Transverse colon (tissue), 4 donors: Measurements from ENCODE around the gene UBAP2. TPM values are rescaled to one million over a fixed set of nuclear protein-coding genes. Genes with fewer than 3 reads are reported as not detected.
A peak's percentile ranks its signal among the peaks of the same experiment; 100 is the strongest.

ENCODE experiments used
- DNase-seq: peaks from one replicate; pipeline ENCODE4 v3.0.0-alpha.2; 2019
- H3K27ac ChIP-seq, 4 donors: fragments of 200-600 bp; sonication (generic); 2 replicates each; pipeline ENCODE4 v1.5.1; 2016 to 2018; ENCODE audit warnings: inconsistent platforms in 4 of 4
- H3K27me3 ChIP-seq: fragments of 200-600 bp; sonication (generic); 2 replicates; pipeline ENCODE4 v1.5.1; 2017; ENCODE audit warnings: inconsistent platforms
- H3K36me3 ChIP-seq, 4 donors: fragments of 200-600 bp; sonication (generic); 2 replicates each; pipeline ENCODE4 v1.5.1; 2017 to 2019; ENCODE audit warnings: inconsistent platforms in 4 of 4
- H3K4me1 ChIP-seq, 4 donors: fragments of 200-600 bp; sonication (generic); 2 replicates each; pipeline ENCODE4 v1.5.1; 2017 to 2020; ENCODE audit warnings: inconsistent platforms in 4 of 4
- H3K4me3 ChIP-seq, 4 donors: fragments of 200-600 bp; sonication (generic); 1 replicate in 1 of 4; 2 replicates in 3 of 4; pipeline versions ENCODE4 v1.5.1 to v1.6.1; 2017 to 2019; ENCODE audit warnings: inconsistent platforms in 4 of 4
- H3K9me3 ChIP-seq, 2 donors: fragments of 200-600 bp; sonication (generic); 2 replicates each; pipeline ENCODE4 v1.5.1; 2017 to 2019; ENCODE audit warnings: inconsistent platforms in 2 of 2
- EP300 ChIP-seq: sonication (generic); formaldehyde crosslinking; IDR thresholded peaks from one replicate; pipeline ENCODE4 v1.6.1; 2017; ENCODE audit warnings: antibody characterized with exemption, low read depth
- POLR2A ChIP-seq: fragments of 450-650 bp; IDR thresholded peaks from one replicate; pipeline ENCODE4 v1.6.1; 2016; ENCODE audit warnings: antibody characterized with exemption, mild to moderate bottlenecking, moderate library complexity
- POLR2AphosphoS5 ChIP-seq, 3 donors: sonication (generic); formaldehyde crosslinking; IDR thresholded peaks; one replicate each; pipeline ENCODE4 v1.6.1; 2016; ENCODE audit warnings: antibody characterized with exemption in 3 of 3
- WGBS, 2 donors: methylation state at CpG; one replicate each; pipeline ENCODE4 v1.1.5; 2018; ENCODE audit warnings: low coverage in 1 of 2; 5-methylcytosine and 5-hydroxymethylcytosine counted together
- in situ Hi-C, 4 donors: fragments of 200-750 bp; cut with MboI; loops; one replicate each; pipeline versions ENCODE4 v1.15.0 to v1.15.1; 2017; ENCODE audit warnings: low sequenced_read_pairs in 3 of 4, low pct_ligation_motif_present in 1 of 4, low pct_unique_long_range_greater_than_20kb in 1 of 4
- intact Hi-C: fragments of 100-400 bp; cut with DNase I; formaldehyde crosslinking; loops from one replicate; pipeline ENCODE4 v1.15.1; 2023; ENCODE audit warnings: low total_unique reads
- total RNA-seq, 4 donors: library from RNA; depleted of rRNA; stranded (reverse); fragments of >200 nt; gene quantifications; one replicate each; pipeline ENCODE4 v1.1.0, GENCODE V29; 2016
- TF ChIP-seq, protein P1 (sequence below), 5 experiments: fragments of 200-600 bp in 3 of 5; fragments of 450-650 bp in 2 of 5; sonication (generic) in 3 of 5; IDR thresholded peaks; 1 replicate in 2 of 5; 2 replicates in 3 of 5; pipeline ENCODE4 v1.5.1; 2016 to 2017; ENCODE audit warnings: antibody characterized with exemption in 5 of 5, inconsistent platforms in 3 of 5, mild to moderate bottlenecking in 2 of 5, moderate library complexity in 1 of 5

Gene UBAP2
- total RNA-seq, 4 donors from 2014 or later: 22.5 to 52.1 (median 31.7) TPM

DNA sequence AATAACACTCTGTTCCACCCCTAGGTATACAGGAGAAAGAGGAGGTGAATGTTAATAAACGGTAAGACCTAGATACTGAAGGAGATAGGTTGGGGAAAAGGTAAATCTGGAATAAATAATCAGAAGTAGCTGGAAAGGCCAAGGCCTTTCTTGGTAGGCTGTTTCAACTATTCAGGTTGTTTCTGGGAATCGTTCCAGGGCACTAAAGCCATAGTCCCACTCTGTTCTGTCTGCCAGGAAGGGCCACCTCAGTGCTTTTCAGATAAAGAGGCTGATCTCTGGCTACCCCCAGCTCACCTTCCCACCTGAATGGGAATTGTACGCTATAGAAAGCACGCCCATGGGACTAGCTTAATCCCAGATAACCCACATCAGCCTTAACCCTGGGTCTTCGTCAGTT lies 44.9 kb upstream of the UBAP2 start:
- DNase-seq: no peak
- Histone ChIP-seq H3K4me3 (no peak overlapping the region), H3K27ac (no peak overlapping the region), H3K4me1 (no peaks in the 10 kb centered on the region), H3K36me3 (peaks cover 0 to 85% (median 36%) of the 10 kb centered on the region in 4 donors), H3K9me3 (no peaks in the 10 kb centered on the region), H3K27me3 (no peaks in the 10 kb centered on the region)
- intact Hi-C loops: no loop called here
- WGBS, 2 donors: 78 to 89% methylated on average over 2 to 5 of the region's 5 CpGs
- TF ChIP-seq POLR2AphosphoS5 (IDR thresholded peaks at IDR 0.05): no peak
- TF ChIP-seq, protein P1, sequence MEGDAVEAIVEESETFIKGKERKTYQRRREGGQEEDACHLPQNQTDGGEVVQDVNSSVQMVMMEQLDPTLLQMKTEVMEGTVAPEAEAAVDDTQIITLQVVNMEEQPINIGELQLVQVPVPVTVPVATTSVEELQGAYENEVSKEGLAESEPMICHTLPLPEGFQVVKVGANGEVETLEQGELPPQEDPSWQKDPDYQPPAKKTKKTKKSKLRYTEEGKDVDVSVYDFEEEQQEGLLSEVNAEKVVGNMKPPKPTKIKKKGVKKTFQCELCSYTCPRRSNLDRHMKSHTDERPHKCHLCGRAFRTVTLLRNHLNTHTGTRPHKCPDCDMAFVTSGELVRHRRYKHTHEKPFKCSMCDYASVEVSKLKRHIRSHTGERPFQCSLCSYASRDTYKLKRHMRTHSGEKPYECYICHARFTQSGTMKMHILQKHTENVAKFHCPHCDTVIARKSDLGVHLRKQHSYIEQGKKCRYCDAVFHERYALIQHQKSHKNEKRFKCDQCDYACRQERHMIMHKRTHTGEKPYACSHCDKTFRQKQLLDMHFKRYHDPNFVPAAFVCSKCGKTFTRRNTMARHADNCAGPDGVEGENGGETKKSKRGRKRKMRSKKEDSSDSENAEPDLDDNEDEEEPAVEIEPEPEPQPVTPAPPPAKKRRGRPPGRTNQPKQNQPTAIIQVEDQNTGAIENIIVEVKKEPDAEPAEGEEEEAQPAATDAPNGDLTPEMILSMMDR (IDR thresholded peaks at IDR 0.05): no peak
- no peak for TF ChIP-seq EP300
- TF ChIP-seq POLR2A: no peak
- in situ Hi-C loops: no loop called here

DNA sequence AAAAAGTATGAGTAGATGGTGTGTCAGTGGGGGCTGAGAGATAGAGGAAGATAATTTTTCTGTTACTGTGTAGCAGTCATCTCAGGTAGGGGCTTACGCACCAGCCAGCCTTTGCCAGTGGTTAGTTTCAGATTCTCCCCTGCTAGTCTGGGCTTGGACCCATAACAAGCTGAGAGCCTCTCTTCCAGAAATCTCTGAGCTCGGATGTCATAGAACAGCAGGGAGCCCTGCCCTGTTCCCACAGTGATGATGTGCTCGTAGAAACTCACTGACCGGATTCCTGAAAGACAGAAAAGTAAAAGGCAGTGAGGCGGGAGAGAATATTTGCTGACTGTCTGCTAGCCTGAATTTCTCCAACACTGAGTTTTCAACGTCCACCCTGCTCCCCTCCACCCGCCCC lies 40.6 kb upstream of the UBAP2 start:
- peaks cover 0 to 63% (median 26%) of the 10 kb centered on the region in 4 donors for H3K36me3 ChIP-seq
- no peaks in the 10 kb centered on the region for H3K27me3 ChIP-seq
- no peak for DNase-seq
- no peak for TF ChIP-seq POLR2A
- no peak for TF ChIP-seq POLR2AphosphoS5 (IDR thresholded peaks at IDR 0.05)
- TF ChIP-seq, protein P1 (IDR thresholded peaks at IDR 0.05): no peak
- no peak for TF ChIP-seq EP300
- 71 to 88% methylated on average over 6 to 7 of the region's 7 CpGs for WGBS, 2 donors
- no peak overlapping the region for H3K27ac ChIP-seq
- H3K9me3 ChIP-seq: no peaks in the 10 kb centered on the region
- intact Hi-C loops (no loop called here), in situ Hi-C loops (no loop called here)
- no peak overlapping the region for H3K4me3 ChIP-seq
- H3K4me1 ChIP-seq: peaks cover 0 to 7% (median 2%) of the 10 kb centered on the region in 4 donors

DNA sequence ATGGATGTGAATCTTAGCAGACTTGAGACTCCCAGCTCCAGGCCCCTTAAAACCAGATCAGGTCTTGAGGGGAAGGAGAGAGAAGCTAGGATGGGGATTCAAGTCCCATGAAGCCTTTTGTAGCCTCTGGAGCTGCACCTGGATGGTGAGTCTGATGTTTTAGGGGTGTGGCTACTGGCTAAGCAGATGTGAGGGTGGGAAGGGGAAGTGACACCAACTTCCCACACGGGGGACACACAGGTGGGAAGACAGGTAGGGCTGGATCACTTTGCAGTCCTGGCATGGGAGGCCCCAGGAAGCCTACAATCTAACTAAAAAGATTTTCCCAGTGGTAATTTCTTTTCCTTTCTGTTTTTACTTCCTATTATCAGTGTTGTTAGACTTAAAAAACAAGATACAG lies 38.7 kb upstream of the UBAP2 start:
- in situ Hi-C loops: no loop called here
- Histone ChIP-seq H3K36me3 (peaks cover 0 to 46% (median 22%) of the 10 kb centered on the region in 4 donors), H3K9me3 (no peaks in the 10 kb centered on the region), H3K4me1 (peaks cover 0 to 8% (median 2%) of the 10 kb centered on the region in 4 donors), H3K27me3 (no peaks in the 10 kb centered on the region), H3K27ac (peak overlapping the region in 2 of 4 donors; percentile 8 to 15), H3K4me3 (no peak overlapping the region)
- intact Hi-C loops: loop anchor here (1.0 kb wide), 1 partner anchor 26 kb away; no protein-coding TSS in a partner anchor
- TF ChIP-seq POLR2A: no peak
- TF ChIP-seq, protein P1 (IDR thresholded peaks at IDR 0.05): no peak
- no peak for TF ChIP-seq POLR2AphosphoS5 (IDR thresholded peaks at IDR 0.05)
- no peak for TF ChIP-seq EP300
- DNase-seq: no peak
- WGBS, 2 donors: 21% methylated on average over 1 of the region's 1 CpG; no CpG with 5 or more reads in 1 of the 2 donors

DNA sequence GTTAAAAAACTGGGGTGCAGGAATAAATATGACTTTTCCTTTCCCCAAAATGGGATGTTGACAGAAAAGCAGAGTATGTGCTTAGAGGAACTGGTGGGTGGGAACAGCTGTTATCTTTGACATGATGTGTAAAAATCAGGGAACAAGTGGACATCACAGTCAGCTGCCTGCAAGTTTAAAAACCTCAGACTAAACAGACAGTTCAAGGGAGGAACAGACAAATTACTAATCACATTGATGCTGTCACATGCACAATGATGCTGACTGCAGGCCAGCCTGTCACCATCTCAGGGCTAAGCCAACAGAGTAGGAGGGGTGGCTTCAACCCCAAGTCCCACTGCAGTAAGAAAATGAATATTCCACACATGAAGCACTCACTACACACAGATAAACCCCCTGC lies 38.2 kb upstream of the UBAP2 start:
- Histone ChIP-seq H3K27me3 (no peaks in the 10 kb centered on the region), H3K4me1 (peaks cover 0 to 8% (median 2%) of the 10 kb centered on the region in 4 donors), H3K36me3 (peaks cover 0 to 42% (median 19%) of the 10 kb centered on the region in 4 donors), H3K9me3 (no peaks in the 10 kb centered on the region), H3K27ac (peak overlapping the region in 1 of 4 donors; percentile 30), H3K4me3 (no peak overlapping the region)
- TF ChIP-seq EP300 (no peak), POLR2AphosphoS5 (IDR thresholded peaks at IDR 0.05) (no peak), POLR2A (no peak)
- TF ChIP-seq, protein P1 (IDR thresholded peaks at IDR 0.05): no peak
- in situ Hi-C loops: no loop called here
- intact Hi-C loops: loop anchor here (1.0 kb wide), 1 partner anchor 26 kb away; no protein-coding TSS in a partner anchor
- DNase-seq: no peak
